Small intestine (tissue), 7 donors: Measurements from ENCODE around the gene MBTPS2. TPM values are rescaled to one million over a fixed set of nuclear protein-coding genes. Genes with fewer than 3 reads are reported as not detected.
A peak's percentile ranks its signal among the peaks of the same experiment; 100 is the strongest.

ENCODE experiments used
- DNase-seq, 2 donors: peaks; one replicate each; pipeline versions ENCODE4 v3.0.0 to v3.0.0-alpha.2; 2013
- FAIRE-seq: peaks from 2 replicates; lab custom pipeline; 2012; peaks lifted over from hg19 to GRCh38; lab: Jason Lieb, UNC
- H3K27ac ChIP-seq, 3 donors: one replicate each; pipeline ENCODE4 v1.5.1; 2013; ENCODE audit warnings: low read length in 2 of 3, mild to moderate bottlenecking in 2 of 3, control low read depth in 1 of 3, inconsistent platforms in 1 of 3, low read depth in 1 of 3, moderate library complexity in 1 of 3
- H3K27me3 ChIP-seq, 3 donors: one replicate each; pipeline ENCODE4 v1.6.1; 2013; ENCODE audit warnings: low read length in 3 of 3, inconsistent platforms in 1 of 3; ENCODE audit not compliant: control insufficient read depth in 3 of 3, insufficient read depth in 3 of 3
- H3K36me3 ChIP-seq, 3 donors: one replicate each; pipeline ENCODE4 v1.6.1; 2013; ENCODE audit warnings: low read length in 3 of 3, inconsistent platforms in 1 of 3, low read depth in 1 of 3, mild to moderate bottlenecking in 1 of 3, moderate library complexity in 1 of 3; ENCODE audit not compliant: control insufficient read depth in 3 of 3, insufficient read depth in 2 of 3
- H3K4me1 ChIP-seq, 3 donors: one replicate each; pipeline ENCODE4 v1.6.1; 2013; ENCODE audit warnings: low read length in 2 of 3, inconsistent platforms in 1 of 3, low read depth in 1 of 3, mild to moderate bottlenecking in 1 of 3, moderate library complexity in 1 of 3; ENCODE audit not compliant: control insufficient read depth in 3 of 3, insufficient read depth in 2 of 3
- H3K4me3 ChIP-seq, 3 donors: one replicate each; pipeline ENCODE4 v1.5.1; 2013; ENCODE audit warnings: low read length in 3 of 3, control low read depth in 1 of 3, inconsistent platforms in 1 of 3, low read depth in 1 of 3, mild to moderate bottlenecking in 1 of 3, moderate library complexity in 1 of 3
- H3K9me3 ChIP-seq, 2 donors: one replicate each; pipeline ENCODE4 v1.6.1; 2013; ENCODE audit warnings: low read depth in 1 of 2, low read length in 1 of 2; ENCODE audit not compliant: control insufficient read depth in 2 of 2, insufficient read depth in 1 of 2
- WGBS, 3 donors: extraction: QIAGEN DNeasy Blood & Tissue Kit; methylation state at CpG; one replicate each; pipeline ENCODE4 v1.1.7; 2013; 5-methylcytosine and 5-hydroxymethylcytosine counted together
- polyA plus RNA-seq, 4 donors: library from polyadenylated mRNA; stranded (reverse) in 3 of 4; unstranded in 1 of 4; fragments of 200-250 nt in 3 of 4; fragments of 120-200 nt in 1 of 4; gene quantifications; one replicate each; pipeline versions ENCODE4 v1.2.1 to v1.2.3, GENCODE V29; 2013
- donor health status: healthy with polysubstance abuse.
- donor health status: control.
- donor health status: control.
- donor health status: Bipolar disorder and iron deficiency.
- donor health status: healthy.

Gene MBTPS2
- polyA plus RNA-seq, 4 donors: 0.54 to 21.5 (median 3.1) TPM

DNA sequence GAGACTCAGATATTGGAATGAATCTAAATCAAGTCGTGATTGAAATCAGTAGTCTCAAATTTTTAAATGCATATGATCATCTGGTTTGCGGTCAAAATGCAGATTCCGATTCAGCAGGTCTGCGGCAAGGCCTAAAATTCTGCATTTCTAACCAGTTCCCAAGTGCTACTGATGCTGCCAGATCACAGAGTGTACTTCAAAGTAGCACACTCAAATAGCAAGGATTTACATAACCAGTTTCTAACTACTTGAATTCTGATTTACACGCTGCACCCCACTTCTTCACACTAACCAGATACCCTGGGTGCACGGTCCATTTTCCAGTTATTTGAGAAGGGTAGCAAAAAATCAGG is 752 bp downstream of the MBTPS2 start:
- 2 to 44% (median 6%) methylated on average over 6 of the region's 6 CpGs for WGBS, 3 donors
- Histone ChIP-seq H3K9me3 (no peaks in the 10 kb centered on the region), H3K4me3 (peak overlapping the region; percentile 57 to 89 (median 70)), H3K27ac (peak overlapping the region in 1 of 3 donors; percentile 95), H3K36me3 (peaks cover 0 to 4% (median 0%) of the 10 kb centered on the region in 3 donors), H3K27me3 (no peaks in the 10 kb centered on the region), H3K4me1 (no peaks in the 10 kb centered on the region)
- DNase-seq (peak in 1 of 2 donors; percentile 1), FAIRE-seq (no peak)

GRCh38 chrX:21843179-21843578 is 3.8 kb downstream of the MBTPS2 start:
- Histone ChIP-seq H3K4me1 (no peaks in the 10 kb centered on the region), H3K27me3 (no peaks in the 10 kb centered on the region), H3K9me3 (no peaks in the 10 kb centered on the region), H3K36me3 (peaks cover 0 to 8% (median 0%) of the 10 kb centered on the region in 3 donors), H3K27ac (no peak overlapping the region), H3K4me3 (no peak overlapping the region)
- FAIRE-seq (no peak), DNase-seq (no peak)
- WGBS, 3 donors: 21 to 50% (median 46%) methylated on average over 5 of the region's 5 CpGs

GRCh38 chrX:21845096-21845495 is 5.7 kb downstream of the MBTPS2 start:
- 92 to 95% (median 92%) methylated on average over 6 of the region's 6 CpGs for WGBS, 3 donors
- H3K4me3 ChIP-seq: no peak overlapping the region
- no peaks in the 10 kb centered on the region for H3K9me3 ChIP-seq
- FAIRE-seq: no peak
- H3K36me3 ChIP-seq: peaks cover 0 to 8% (median 0%) of the 10 kb centered on the region in 3 donors
- no peak for DNase-seq
- no peaks in the 10 kb centered on the region for H3K27me3 ChIP-seq
- H3K4me1 ChIP-seq: no peaks in the 10 kb centered on the region
- no peak overlapping the region for H3K27ac ChIP-seq

GRCh38 chrX:21847342-21847741 is 7.9 kb downstream of the MBTPS2 start:
- FAIRE-seq: no peak
- no peaks in the 10 kb centered on the region for H3K4me1 ChIP-seq
- H3K27me3 ChIP-seq: no peaks in the 10 kb centered on the region
- WGBS, 3 donors: 79 to 90% (median 87%) methylated on average over 1 of the region's 1 CpG
- no peak overlapping the region for H3K4me3 ChIP-seq
- no peak for DNase-seq
- H3K27ac ChIP-seq: no peak overlapping the region
- peaks cover 0 to 8% (median 0%) of the 10 kb centered on the region in 3 donors for H3K36me3 ChIP-seq
- no peaks in the 10 kb centered on the region for H3K9me3 ChIP-seq

DNA sequence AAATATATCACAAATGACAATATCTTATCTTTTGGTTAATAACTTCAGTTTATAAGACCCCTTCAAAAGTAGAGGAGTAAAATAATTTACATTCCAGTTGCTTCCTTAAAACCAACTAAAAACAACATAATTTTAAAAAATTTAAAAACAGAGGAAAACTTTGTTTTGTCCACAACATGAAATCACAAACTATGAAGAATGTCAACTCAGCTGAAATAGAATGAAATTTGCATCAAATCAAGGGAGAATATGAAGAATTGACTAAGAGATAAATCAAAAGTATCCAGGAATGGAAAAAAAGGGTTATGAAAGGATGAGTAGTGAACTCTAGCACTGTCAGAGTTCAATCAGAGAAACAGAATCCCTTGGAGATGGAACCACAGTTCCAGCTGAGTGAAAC is 14.2 kb downstream of the MBTPS2 start:
- Histone ChIP-seq H3K9me3 (no peaks in the 10 kb centered on the region), H3K4me1 (no peaks in the 10 kb centered on the region), H3K4me3 (no peak overlapping the region), H3K36me3 (peaks cover 0 to 18% (median 2%) of the 10 kb centered on the region in 3 donors), H3K27ac (no peak overlapping the region), H3K27me3 (no peaks in the 10 kb centered on the region)
- DNase-seq: no peak
- FAIRE-seq: no peak

- no peak for DNase-seq
- no peak within 1 kb of the TSS for H3K4me3 ChIP-seq
- H3K4me1 ChIP-seq: no peaks in the 10 kb centered on the region
- H3K27ac ChIP-seq: no peak within 1 kb of the TSS
- FAIRE-seq: no peak
- no peaks in the 10 kb centered on the region for H3K27me3 ChIP-seq
- 93 to 99% (median 98%) methylated on average over 25 to 29 of the region's 29 CpGs for WGBS, 3 donors
- peaks cover 0 to 18% (median 2%) of the 10 kb centered on the region in 3 donors for H3K36me3 ChIP-seq
- H3K9me3 ChIP-seq: no peaks in the 10 kb centered on the region
Observed at GRCh38 chrX:21855937-21856415, 16.6 kb downstream of the MBTPS2 start, which contains the start of gene YY2. Gene YY2 (plus strand): TSS chrX:21855987. CDS start chrX:21856485, 498 bp downstream.

- WGBS, 3 donors: 94 to 98% (median 97%) methylated on average over 21 of the region's 21 CpGs
- Histone ChIP-seq H3K27ac (no peak overlapping the region), H3K4me3 (no peak overlapping the region), H3K27me3 (no peaks in the 10 kb centered on the region), H3K36me3 (peaks cover 0 to 18% (median 2%) of the 10 kb centered on the region in 3 donors), H3K9me3 (no peaks in the 10 kb centered on the region), H3K4me1 (no peaks in the 10 kb centered on the region)
- no peak for DNase-seq
- no peak for FAIRE-seq
Observed at GRCh38 chrX:21856504-21856903, 17.1 kb downstream of the MBTPS2 start.

DNA sequence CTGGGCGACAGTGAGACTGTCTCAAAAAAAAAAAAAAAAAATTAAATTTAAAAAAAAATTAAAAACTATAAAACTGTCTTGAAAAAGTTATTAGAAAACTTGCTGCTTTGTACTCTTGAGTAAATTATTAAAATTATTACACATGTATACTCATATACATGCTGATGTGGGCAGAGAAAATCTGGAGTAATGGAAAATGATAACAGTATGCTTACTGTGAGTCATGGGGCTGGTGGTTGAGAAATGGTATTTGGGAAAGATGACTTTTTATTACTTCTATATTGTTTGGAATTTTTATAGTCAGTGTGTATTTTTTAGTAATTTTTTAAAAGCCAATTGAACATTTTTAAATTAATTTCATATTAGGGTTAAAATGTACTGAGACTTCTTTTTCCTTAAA is 23.8 kb downstream of the MBTPS2 start:
- Histone ChIP-seq H3K36me3 (peaks cover 0 to 2% (median 0%) of the 10 kb centered on the region in 3 donors), H3K4me3 (no peak overlapping the region), H3K9me3 (no peaks in the 10 kb centered on the region), H3K4me1 (no peaks in the 10 kb centered on the region), H3K27ac (no peak overlapping the region), H3K27me3 (no peaks in the 10 kb centered on the region)
- no peak for DNase-seq
- 93 to 100% (median 95%) methylated on average over 1 of the region's 1 CpG for WGBS, 3 donors
- no peak for FAIRE-seq

- H3K9me3 ChIP-seq: no peaks in the 10 kb centered on the region
- DNase-seq: no peak
- H3K27me3 ChIP-seq: no peaks in the 10 kb centered on the region
- H3K27ac ChIP-seq: no peak overlapping the region
- H3K4me3 ChIP-seq: no peak overlapping the region
- no peaks in the 10 kb centered on the region for H3K4me1 ChIP-seq
- FAIRE-seq: no peak
- no peaks in the 10 kb centered on the region for H3K36me3 ChIP-seq
Observed at GRCh38 chrX:21865436-21865835, 26.0 kb downstream of the MBTPS2 start.
